Erythroblast (primary cell): Measurements from ENCODE around the gene KIAA0825.

Source experiments
- GATA1 ChIP-seq: IDR thresholded peaks from 2 replicates; pipeline ENCODE4 v1.6.1; 2011; ENCODE audit warnings: low read depth, mild to moderate bottlenecking, control low read depth, low read length, moderate library complexity
- POLR2A ChIP-seq: IDR thresholded peaks from 2 replicates; pipeline ENCODE4 v1.6.1; 2011; ENCODE audit warnings: mild to moderate bottlenecking, low read length

DNA sequence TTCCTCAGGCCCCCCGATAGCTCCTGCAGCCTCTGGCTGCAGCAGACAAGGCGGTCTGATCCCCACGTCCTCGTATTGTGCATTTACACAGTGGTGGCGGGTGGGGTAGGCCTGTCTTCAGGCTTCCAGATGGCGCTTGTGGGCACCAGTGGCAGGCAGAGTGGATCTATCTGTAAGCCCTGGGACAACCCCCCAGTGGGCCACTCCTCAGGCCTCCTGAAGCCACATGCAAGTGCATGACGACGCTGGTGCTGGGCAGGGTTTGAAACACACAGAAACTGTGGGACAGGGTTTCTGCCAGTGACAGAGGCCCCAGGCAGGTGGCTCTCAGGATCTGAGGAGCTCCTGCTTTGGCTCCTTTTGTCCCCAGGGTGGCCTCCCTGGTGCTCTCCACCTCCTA lies 42.1 kb upstream of the KIAA0825 start:
- no peak for TF ChIP-seq POLR2A
- TF ChIP-seq GATA1: no peak
